Activated T-cell treated with anti-CD3 and anti-CD28 coated beads, Interleukin-2, amount 50 U/mL, for 72 hours (primary cell): Measurements from ENCODE around the gene TTF1. TPM values are rescaled to one million over a fixed set of nuclear protein-coding genes. Genes with fewer than 3 reads are reported as not detected.

Experiments used
- ATAC-seq, 2 donors: fragments of 150-1000 bp; cut with Tn5 transposase; replicated peaks in 1 of 2; 2 replicates each; pipeline ENCODE4 v1.10.0; 2021; ENCODE audit warnings: moderate library complexity in 2 of 2, mild to moderate bottlenecking in 1 of 2
- DNase-seq, 2 donors: peaks; one replicate each; pipeline ENCODE4 v3.0.0; 2021 to 2022; ENCODE audit warnings: mixed read lengths in 1 of 2
- H3K27ac Mint-ChIP-seq: one replicate; pipeline ENCODE4 v1.8.0; 2022; ENCODE audit warnings: mild to moderate bottlenecking, moderate library complexity, mixed read lengths
- H3K27me3 Mint-ChIP-seq: one replicate; pipeline ENCODE4 v1.8.0; 2022; ENCODE audit warnings: low read depth, mixed read lengths
- H3K36me3 Mint-ChIP-seq, 2 donors: one replicate each; pipeline ENCODE4 v1.8.0; 2022; ENCODE audit warnings: mixed read lengths in 2 of 2, mild to moderate bottlenecking in 1 of 2; ENCODE audit not compliant: insufficient read depth in 2 of 2
- H3K4me1 Mint-ChIP-seq: one replicate; pipeline ENCODE4 v1.8.0; 2022; ENCODE audit warnings: low read depth, mixed read lengths
- H3K4me3 Mint-ChIP-seq, 2 donors: one replicate each; pipeline ENCODE4 v1.8.0; 2022; ENCODE audit warnings: mild to moderate bottlenecking in 2 of 2, mixed read lengths in 2 of 2, moderate library complexity in 2 of 2
- H3K9me3 Mint-ChIP-seq, 2 donors: one replicate each; pipeline ENCODE4 v1.8.0; 2022; ENCODE audit warnings: mixed read lengths in 2 of 2
- total RNA-seq, 2 donors: library from RNA; stranded (reverse); gene quantifications; one replicate each; pipeline ENCODE4 v1.2.3, GENCODE V29; 2022

Gene TTF1
- total RNA-seq, 2 donors from 2014 or later = 23.0 to 23.3 TPM

DNA sequence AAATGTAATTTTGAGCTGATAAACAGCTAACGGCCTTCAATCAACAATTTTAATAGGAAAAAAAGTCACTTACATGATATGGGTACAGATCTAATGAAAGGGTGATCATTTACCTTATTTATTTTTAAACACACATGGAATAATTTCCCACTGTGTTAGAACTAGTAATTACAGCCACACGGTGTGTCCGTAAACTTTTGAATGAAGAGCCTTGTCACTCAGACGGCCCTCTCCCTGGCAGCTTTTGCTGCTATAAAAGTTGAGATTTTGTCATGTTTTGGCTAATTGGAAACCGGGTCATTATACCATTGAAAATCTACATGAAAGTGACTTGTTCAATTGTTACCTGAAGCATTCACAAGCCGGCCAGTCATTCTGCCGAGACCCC, 19.0 kb upstream of the TTF1 start:
- Mint-ChIP-seq H3K4me3 (no peak overlapping the region), H3K27ac (no peak overlapping the region), H3K9me3 (no peaks in the 10 kb centered on the region), H3K4me1 (no peaks in the 10 kb centered on the region), H3K27me3 (peaks cover 59% of the 10 kb centered on the region), H3K36me3 (no peaks in the 10 kb centered on the region)
- DNase-seq (no peak), ATAC-seq (no peak)

DNA sequence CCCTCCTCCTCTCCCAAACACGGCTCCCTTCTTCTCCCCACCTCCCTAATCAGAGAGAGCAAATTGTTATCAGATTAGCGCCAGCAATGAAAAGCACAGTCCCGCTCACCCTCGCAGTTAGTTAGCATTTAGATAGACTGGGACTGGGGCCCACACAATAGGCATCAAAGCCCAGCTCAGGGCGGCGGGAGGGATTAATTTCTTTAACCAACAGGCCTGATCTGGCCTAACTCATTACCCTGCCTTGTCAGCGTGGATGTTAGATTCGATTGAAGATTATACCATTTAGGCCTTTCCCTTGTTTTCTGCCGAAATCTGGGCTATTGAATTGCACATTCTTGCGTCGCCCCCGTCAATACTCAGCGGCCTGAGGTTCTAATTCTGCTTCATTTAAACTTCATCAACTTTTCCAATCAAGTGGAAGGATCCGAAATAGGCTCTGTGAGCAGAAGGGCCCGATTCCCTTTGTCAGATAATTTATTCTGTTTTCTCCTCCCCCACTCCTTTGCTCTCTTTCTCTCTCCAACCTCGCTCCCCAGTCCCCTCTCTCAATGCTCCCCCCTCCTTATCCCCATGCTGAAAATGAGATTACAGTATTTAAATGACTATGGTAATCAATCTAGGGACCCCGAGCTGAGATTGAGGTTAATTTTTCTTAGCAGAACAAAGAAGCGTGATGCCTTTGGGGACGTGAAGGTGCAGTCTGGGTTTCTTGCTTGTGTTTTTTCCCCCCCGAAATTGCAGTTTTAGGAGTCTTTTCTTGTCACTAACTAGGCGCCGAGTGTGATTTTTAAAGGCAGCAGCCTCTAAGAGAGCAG, 18.4 kb upstream of the TTF1 start:
- H3K4me1 Mint-ChIP-seq = no peaks in the 10 kb centered on the region
- H3K36me3 Mint-ChIP-seq = no peaks in the 10 kb centered on the region
- H3K9me3 Mint-ChIP-seq = no peaks in the 10 kb centered on the region
- H3K27me3 Mint-ChIP-seq = peaks cover 53% of the 10 kb centered on the region
- no peak for ATAC-seq
- H3K4me3 Mint-ChIP-seq = no peak overlapping the region
- no peak overlapping the region for H3K27ac Mint-ChIP-seq
- DNase-seq = no peak

DNA sequence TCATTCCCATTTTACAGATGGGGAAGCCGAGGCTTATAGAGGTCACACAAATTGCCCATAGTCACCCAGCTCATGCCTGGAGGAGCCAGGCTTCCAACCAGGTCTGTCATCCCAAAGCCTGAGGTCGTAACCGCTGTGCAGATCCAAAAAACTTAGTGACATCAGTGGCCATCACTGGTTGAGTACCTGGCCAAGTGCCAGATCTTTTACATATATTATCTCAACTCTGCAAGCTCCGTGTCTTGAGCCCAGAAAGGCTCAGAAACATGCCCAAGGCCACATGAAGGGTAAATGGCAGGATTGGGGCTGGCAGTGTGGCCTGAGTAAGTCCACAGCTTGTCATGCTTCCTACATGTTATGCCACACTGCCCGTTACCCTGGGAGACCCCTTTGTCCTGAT, 16.9 kb upstream of the TTF1 start:
- no peak for ATAC-seq
- H3K27ac Mint-ChIP-seq = no peak overlapping the region
- no peaks in the 10 kb centered on the region for H3K36me3 Mint-ChIP-seq

DNA sequence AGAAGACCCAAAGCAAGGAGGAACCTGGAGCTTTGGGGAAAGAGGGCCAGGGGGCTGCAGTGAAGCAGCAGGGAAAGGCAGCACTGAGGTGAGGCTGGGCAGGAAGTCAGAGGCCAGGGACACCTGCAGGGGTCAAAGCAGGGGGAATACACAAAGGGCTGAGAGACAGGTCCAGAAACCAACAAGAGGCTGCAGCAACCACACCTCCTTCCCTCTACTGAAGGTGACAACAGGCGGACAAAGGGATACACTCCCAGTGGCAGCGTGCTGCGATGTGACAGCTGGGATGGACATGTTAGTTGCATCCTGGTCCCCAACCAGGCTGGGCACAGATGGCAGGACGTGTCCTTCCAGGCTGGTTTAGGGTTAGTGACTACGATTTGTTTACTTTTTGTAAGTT, 15.9 kb upstream of the TTF1 start:
- H3K27me3 Mint-ChIP-seq = peaks cover 69% of the 10 kb centered on the region
- H3K36me3 Mint-ChIP-seq = no peaks in the 10 kb centered on the region

More for the DNA sequence above, 16.9 kb upstream of the TTF1 start:
- Mint-ChIP-seq H3K27me3 (peaks cover 60% of the 10 kb centered on the region), H3K4me1 (no peaks in the 10 kb centered on the region), H3K4me3 (no peak overlapping the region), H3K9me3 (no peaks in the 10 kb centered on the region)
- no peak for DNase-seq

DNA sequence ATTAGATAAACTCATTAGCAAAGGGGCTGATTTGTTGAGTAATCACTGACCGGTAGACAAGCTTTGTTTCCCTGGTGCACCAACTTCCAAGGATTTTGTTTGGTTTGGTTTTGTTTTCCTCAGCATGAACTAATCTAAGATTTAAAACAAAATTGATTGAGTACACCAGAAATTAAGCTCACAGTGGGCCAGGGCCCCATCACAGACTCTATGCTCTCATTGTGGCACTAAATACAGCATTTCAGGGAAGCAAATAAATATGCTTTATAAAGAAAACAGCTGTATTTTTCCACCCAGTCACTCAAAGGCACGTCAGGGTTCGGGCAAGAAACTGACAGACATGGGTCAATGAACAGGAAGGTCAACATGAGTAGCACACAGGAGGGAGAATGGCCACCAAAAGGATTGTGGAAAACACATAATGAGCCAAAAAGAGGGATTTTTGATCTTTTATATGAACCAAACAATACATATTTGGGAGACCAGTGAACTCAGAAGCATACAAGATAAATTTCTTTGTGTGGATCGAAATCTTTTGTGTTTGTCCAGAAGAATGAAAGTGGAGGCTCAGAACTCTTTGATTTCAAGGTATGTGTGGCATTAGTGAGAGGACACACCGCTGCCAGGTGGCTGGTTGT, 12.2 kb upstream of the TTF1 start:
- H3K36me3 Mint-ChIP-seq = no peaks in the 10 kb centered on the region
- H3K27ac Mint-ChIP-seq = no peak overlapping the region
- peaks cover 72% of the 10 kb centered on the region for H3K27me3 Mint-ChIP-seq

More for the DNA sequence above, 15.9 kb upstream of the TTF1 start:
- no peak for DNase-seq
- H3K27ac Mint-ChIP-seq = no peak overlapping the region
- no peaks in the 10 kb centered on the region for H3K4me1 Mint-ChIP-seq
- no peaks in the 10 kb centered on the region for H3K9me3 Mint-ChIP-seq
- ATAC-seq = no peak
- H3K4me3 Mint-ChIP-seq = no peak overlapping the region

DNA sequence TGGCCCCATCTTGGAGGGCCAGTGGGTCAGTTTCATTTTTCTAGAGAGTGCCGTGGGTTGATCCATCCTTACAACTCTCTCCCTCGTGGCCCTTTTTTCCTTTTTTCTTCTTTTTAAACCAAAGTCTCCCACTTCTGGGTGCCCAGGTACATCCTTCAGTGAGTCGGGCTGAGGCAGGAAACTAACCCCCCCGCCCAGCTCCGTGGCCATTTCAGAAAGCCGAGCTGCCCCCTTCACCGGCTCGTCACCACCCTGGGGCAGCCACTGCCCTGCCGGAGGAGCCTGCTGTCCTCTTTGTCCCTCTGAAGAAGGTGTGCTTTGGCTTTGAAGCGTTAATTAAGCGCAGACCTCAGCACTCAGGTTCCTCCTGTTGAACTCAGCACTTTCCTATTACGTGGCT, 8.5 kb upstream of the TTF1 start:
- no peak overlapping the region for H3K4me3 Mint-ChIP-seq
- peaks cover 85% of the 10 kb centered on the region for H3K27me3 Mint-ChIP-seq
- no peak for ATAC-seq
- H3K9me3 Mint-ChIP-seq = no peaks in the 10 kb centered on the region
- no peak overlapping the region for H3K27ac Mint-ChIP-seq
- no peaks in the 10 kb centered on the region for H3K36me3 Mint-ChIP-seq
- H3K4me1 Mint-ChIP-seq = peaks cover 23% of the 10 kb centered on the region
- no peak for DNase-seq

More for the DNA sequence above, 12.2 kb upstream of the TTF1 start:
- Mint-ChIP-seq H3K4me3 (no peak overlapping the region), H3K9me3 (no peaks in the 10 kb centered on the region), H3K4me1 (no peaks in the 10 kb centered on the region)
- DNase-seq (no peak), ATAC-seq (no peak)

DNA sequence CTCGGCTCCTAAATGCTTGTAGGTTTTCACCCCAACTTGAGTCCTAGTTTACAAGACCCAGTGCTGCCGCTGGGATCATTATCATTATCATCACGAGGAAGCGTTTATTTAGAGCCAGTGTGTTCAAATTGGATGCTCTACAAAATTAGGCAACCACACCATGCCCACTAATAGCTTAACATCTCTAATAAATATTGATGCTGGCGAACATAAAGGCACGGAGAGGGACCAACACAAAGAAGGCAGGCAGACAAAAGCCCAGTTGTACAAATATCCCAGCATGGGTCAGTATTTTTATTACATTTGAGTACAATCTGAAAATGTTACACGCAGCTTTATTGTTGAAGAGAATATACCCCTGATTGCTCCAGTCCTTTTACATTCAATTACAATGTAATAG, 8.1 kb upstream of the TTF1 start:
- ATAC-seq = no peak
- no peak overlapping the region for H3K4me3 Mint-ChIP-seq

DNA sequence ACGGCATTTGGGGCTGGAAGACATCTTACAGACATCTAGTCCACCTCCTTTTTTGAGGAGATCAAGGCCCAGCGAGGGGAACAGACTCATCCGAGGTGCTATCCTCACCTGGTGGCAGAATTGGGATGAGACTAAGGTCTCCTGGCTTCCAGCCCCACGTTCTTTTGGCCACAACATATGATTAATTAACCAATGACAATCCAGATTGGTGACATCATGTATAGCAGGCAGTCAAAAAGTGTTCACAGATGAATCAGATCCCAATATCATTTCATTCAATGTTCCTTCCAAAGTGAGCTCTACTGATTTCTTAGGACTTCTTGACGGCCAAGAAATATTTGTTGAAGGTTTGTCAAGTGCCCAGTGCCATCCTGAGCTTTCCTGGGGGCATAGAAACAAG, 7.3 kb upstream of the TTF1 start:
- DNase-seq (no peak), ATAC-seq (no peak)
- Mint-ChIP-seq H3K9me3 (no peaks in the 10 kb centered on the region), H3K4me1 (peaks cover 23% of the 10 kb centered on the region), H3K4me3 (no peak overlapping the region), H3K27ac (no peak overlapping the region), H3K36me3 (no peaks in the 10 kb centered on the region), H3K27me3 (peaks cover 74% of the 10 kb centered on the region)

More for the DNA sequence above, 8.1 kb upstream of the TTF1 start:
- Mint-ChIP-seq H3K36me3 (no peaks in the 10 kb centered on the region), H3K9me3 (no peaks in the 10 kb centered on the region), H3K27ac (no peak overlapping the region), H3K27me3 (peaks cover 82% of the 10 kb centered on the region), H3K4me1 (peaks cover 23% of the 10 kb centered on the region)
- no peak for DNase-seq

DNA sequence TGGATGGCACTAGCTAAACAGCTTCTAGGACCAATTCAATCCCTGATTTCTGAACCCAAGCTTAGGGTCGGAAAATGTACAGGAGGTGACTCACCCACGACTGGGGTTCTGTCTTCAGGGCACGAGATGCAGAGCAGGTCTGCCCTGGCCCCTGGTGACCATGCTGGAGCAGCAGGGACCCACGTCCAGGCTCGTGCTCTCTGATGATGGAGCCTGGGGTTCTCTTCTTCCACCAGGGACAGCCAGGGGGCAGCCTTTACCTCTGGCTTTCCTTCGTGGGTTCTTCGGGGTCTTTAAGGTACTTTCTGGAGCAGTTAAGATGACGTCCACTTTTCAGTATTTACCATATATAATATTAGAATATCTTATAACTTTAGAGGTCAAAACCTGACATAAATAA, 5.4 kb upstream of the TTF1 start:
- ATAC-seq = peak; percentile 39 to 45
- H3K27ac Mint-ChIP-seq = no peak overlapping the region
- peaks cover 25% of the 10 kb centered on the region for H3K4me1 Mint-ChIP-seq
- no peaks in the 10 kb centered on the region for H3K9me3 Mint-ChIP-seq
- peak; percentile 30 to 45 for DNase-seq
- no peaks in the 10 kb centered on the region for H3K36me3 Mint-ChIP-seq
- H3K27me3 Mint-ChIP-seq = peaks cover 55% of the 10 kb centered on the region
- peak overlapping the region; percentile 40 to 58 for H3K4me3 Mint-ChIP-seq

DNA sequence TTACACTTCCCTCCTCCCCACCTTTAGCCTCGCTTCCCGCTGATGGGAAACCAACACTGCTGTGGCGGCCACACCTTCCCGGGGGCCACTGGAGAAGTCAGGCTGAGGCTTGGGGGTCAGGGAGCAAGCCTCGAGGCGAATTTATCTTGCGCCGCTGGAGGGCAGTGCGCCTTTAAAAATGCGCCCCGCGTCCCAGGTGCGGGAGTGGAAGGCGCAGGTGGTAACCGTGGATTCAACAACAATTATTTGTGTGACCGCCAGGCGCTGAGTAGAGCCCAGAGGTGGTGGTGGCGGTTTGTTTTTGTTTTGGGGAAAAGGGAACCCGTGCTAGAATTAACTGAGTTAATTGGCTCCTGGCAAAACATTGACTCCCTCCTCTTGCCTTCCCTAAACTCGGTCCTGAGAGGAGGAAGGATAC, 4.5 kb upstream of the TTF1 start:
- Mint-ChIP-seq H3K27ac (no peak overlapping the region), H3K4me3 (peak overlapping the region; percentile 75 to 79), H3K9me3 (no peaks in the 10 kb centered on the region), H3K27me3 (peaks cover 45% of the 10 kb centered on the region), H3K4me1 (peaks cover 31% of the 10 kb centered on the region), H3K36me3 (peaks cover 2 to 3% of the 10 kb centered on the region in 2 donors)
- peak; percentile 63 to 68 for ATAC-seq
- DNase-seq = peak; percentile 78 to 79

DNA sequence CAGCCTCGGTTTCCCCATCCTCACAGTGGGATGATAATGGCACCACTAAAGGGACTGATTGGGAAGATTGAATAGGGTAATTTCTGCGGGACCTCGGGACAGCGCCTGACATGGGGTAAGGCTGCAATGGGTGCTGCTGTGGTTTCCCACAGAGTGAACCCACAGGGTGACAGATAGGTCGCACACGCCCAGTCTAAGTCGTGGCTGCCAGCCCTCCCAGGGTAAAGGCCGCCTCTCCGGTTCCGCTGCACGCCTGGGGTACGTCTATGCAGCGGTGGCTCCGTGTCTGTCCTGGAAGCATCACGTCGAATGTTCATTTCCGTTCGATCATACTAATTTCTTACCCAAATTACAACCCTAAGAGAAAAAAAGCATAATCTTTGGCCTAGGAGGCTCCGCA, 4.0 kb upstream of the TTF1 start:
- DNase-seq (peak in 1 of 2 donors; percentile 9), ATAC-seq (peak; percentile 29 to 35)
- peaks cover 44% of the 10 kb centered on the region for H3K27me3 Mint-ChIP-seq
- peak overlapping the region; percentile 75 to 79 for H3K4me3 Mint-ChIP-seq
- no peaks in the 10 kb centered on the region for H3K9me3 Mint-ChIP-seq
- H3K4me1 Mint-ChIP-seq = peaks cover 35% of the 10 kb centered on the region
- peaks cover 2 to 3% of the 10 kb centered on the region in 2 donors for H3K36me3 Mint-ChIP-seq
- no peak overlapping the region for H3K27ac Mint-ChIP-seq

DNA sequence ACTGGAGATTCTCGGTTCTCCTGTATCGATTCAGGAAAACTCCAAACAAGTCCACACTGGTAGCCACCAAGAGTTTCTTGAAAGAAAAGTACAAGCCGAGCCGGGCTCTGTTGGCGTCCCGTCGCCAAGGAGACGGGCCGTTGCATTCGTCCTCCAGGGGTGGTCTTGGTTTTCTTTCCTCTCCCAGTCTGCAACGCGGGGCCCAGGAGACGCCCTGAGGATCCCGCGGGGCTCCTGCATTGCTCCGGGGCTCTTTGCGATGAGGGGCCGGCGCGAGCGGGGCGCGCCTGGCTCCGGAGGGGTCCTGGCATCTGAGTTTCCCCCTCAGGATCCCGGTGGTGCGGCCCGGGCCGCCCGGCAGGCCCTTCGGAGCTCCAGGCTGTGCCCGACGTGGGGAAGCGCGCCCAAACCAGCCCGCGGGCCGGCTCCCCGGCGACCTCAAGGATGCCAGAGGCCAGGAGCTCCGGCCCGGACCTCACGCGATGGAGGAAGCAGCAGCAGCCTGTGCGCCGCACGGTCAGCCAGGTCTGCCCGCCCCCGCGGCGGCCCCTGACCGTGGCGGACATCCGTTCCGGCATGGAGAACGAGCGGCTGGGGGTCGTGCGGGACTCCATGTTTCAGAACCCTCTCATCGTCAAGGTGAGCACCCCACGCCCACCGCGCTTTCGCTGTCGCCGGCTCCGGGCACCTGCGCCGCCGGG, 3.3 kb upstream of the TTF1 start, which contains the start of gene CFAP77:
Gene CFAP77 (plus strand): TSS at position 384 of the 701 bp plus-strand sequence. CDS start 61 bp downstream, at position 445.
- H3K9me3 Mint-ChIP-seq = no peaks in the 10 kb centered on the region
- no peak within 1 kb of the TSS for H3K27ac Mint-ChIP-seq
- peaks cover 42% of the 10 kb centered on the region for H3K4me1 Mint-ChIP-seq
- H3K4me3 Mint-ChIP-seq = peak within 1 kb of the TSS; percentile 75 to 79
- H3K36me3 Mint-ChIP-seq = peaks cover 2 to 3% of the 10 kb centered on the region in 2 donors
- peak; percentile 21 to 34 for ATAC-seq
- DNase-seq = peak; percentile 37 to 41
- H3K27me3 Mint-ChIP-seq = peaks cover 38% of the 10 kb centered on the region

DNA sequence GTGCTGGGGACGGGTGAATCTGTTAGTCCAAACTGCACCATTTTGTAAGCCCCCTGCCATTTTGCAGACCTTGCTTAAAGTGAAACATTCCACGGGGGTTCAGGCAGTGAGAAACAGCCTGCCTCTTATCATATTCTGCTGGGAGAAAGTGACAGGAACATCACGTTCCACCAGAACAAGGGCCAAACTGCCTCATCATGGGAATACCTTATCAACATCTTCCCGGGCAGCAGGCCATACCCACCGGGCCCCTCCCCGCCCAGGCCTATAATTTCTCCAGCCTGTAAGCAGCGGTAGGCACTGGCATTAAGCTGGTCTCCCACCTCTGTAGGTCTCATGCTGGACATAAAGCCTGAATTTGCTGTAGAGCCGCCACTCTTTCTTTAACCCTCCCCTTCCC, 1.9 kb upstream of the TTF1 start:
- H3K4me3 Mint-ChIP-seq = no peak overlapping the region
- DNase-seq (no peak), ATAC-seq (no peak)
- H3K36me3 Mint-ChIP-seq = peaks cover 5 to 10% of the 10 kb centered on the region in 2 donors
- H3K9me3 Mint-ChIP-seq = no peaks in the 10 kb centered on the region
- H3K4me1 Mint-ChIP-seq = peaks cover 57% of the 10 kb centered on the region
- H3K27me3 Mint-ChIP-seq = peaks cover 24% of the 10 kb centered on the region
- no peak overlapping the region for H3K27ac Mint-ChIP-seq
